CD14-positive monocyte (primary cell): Measurements from ENCODE around the gene RNF31. TPM values are rescaled to one million over a fixed set of nuclear protein-coding genes. Genes with fewer than 3 reads are reported as not detected.
"Not testable (repeated sequence)": the region's sequence is repeated elsewhere in the genome, so short reads cannot be mapped to it uniquely, and the experiment has no call there.

ENCODE experiments used
- DNase-seq, 3 donors: peaks; one replicate each; pipeline ENCODE4 v3.0.0-alpha.2; 2011 to 2022
- H2AFZ ChIP-seq: 2 replicates; pipeline ENCODE4 v1.6.0; 2012; ENCODE audit warnings: mild to moderate bottlenecking, low read depth, low read length, inconsistent platforms; ENCODE audit not compliant: insufficient read depth, poor library complexity, severe bottlenecking
- H3K27ac ChIP-seq, 2 donors: 1 replicate in 1 of 2; 2 replicates in 1 of 2; pipeline ENCODE4 v1.5.1; 2012 to 2013; ENCODE audit warnings: low read length in 2 of 2, control low read depth in 1 of 2, inconsistent platforms in 1 of 2, low read depth in 1 of 2, mild to moderate bottlenecking in 1 of 2
- H3K27me3 ChIP-seq, 2 donors: one replicate each; pipeline versions ENCODE4 v1.6.0 to v1.6.1; 2011 to 2013; ENCODE audit warnings: low read length in 2 of 2; ENCODE audit not compliant: control insufficient read depth in 2 of 2, insufficient read depth in 2 of 2
- H3K36me3 ChIP-seq, 2 donors: replicated peaks in 1 of 2; 1 replicate in 1 of 2; 2 replicates in 1 of 2; pipeline versions ENCODE4 v1.5.1 to v1.6.1; 2012 to 2013; ENCODE audit warnings: low read length in 2 of 2, control low read depth in 1 of 2, inconsistent platforms in 1 of 2, mild to moderate bottlenecking in 1 of 2; ENCODE audit not compliant: insufficient read depth in 2 of 2, control insufficient read depth in 1 of 2
- H3K4me1 ChIP-seq, 2 donors: 1 replicate in 1 of 2; 2 replicates in 1 of 2; pipeline versions ENCODE4 v1.5.1 to v1.6.1; 2012 to 2013; ENCODE audit warnings: low read length in 2 of 2, control low read depth in 1 of 2, inconsistent platforms in 1 of 2, mild to moderate bottlenecking in 1 of 2, moderate library complexity in 1 of 2; ENCODE audit not compliant: insufficient read depth in 2 of 2, control insufficient read depth in 1 of 2
- H3K4me2 ChIP-seq: replicated peaks from 2 replicates; pipeline ENCODE3; 2012; ENCODE audit warnings: low read length, moderate library complexity, mild to moderate bottlenecking; ENCODE audit not compliant: poor library complexity, severe bottlenecking; ENCODE audit errors: extremely low read depth
- H3K4me3 ChIP-seq, 3 experiments: fragments of 200-600 bp in 1 of 3; sonication (generic) in 1 of 3; replicated peaks in 1 of 3; 1 replicate in 2 of 3; 2 replicates in 1 of 3; pipeline ENCODE4 v1.5.1; 2011 to 2013; ENCODE audit warnings: low read length in 3 of 3, mild to moderate bottlenecking in 3 of 3, control low read depth in 2 of 3, low read depth in 2 of 3, inconsistent platforms in 1 of 3, moderate library complexity in 1 of 3
- H3K79me2 ChIP-seq: 2 replicates; pipeline ENCODE4 v1.6.0; 2012; ENCODE audit warnings: mild to moderate bottlenecking, control low read depth, inconsistent platforms, low read length, moderate library complexity; ENCODE audit not compliant: insufficient read depth
- H3K9ac ChIP-seq: 2 replicates; pipeline ENCODE4 v1.6.0; 2017; ENCODE audit warnings: low read length, mild to moderate bottlenecking; ENCODE audit not compliant: insufficient read depth, poor library complexity, severe bottlenecking
- H3K9me3 ChIP-seq, 2 donors: replicated peaks in 1 of 2; 1 replicate in 1 of 2; 2 replicates in 1 of 2; pipeline versions ENCODE4 v1.5.1 to v1.6.1; 2012 to 2013; ENCODE audit warnings: low read length in 2 of 2, control low read depth in 1 of 2; ENCODE audit not compliant: control insufficient read depth in 1 of 2, insufficient read depth in 1 of 2
- H4K20me1 ChIP-seq: 2 replicates; pipeline ENCODE4 v1.6.0; 2012; ENCODE audit warnings: mild to moderate bottlenecking, low read length, control low read depth, moderate library complexity; ENCODE audit not compliant: insufficient read depth
- H3K27ac Mint-ChIP-seq, 7 donors: one replicate each; pipeline ENCODE4 v1.8.0; 2020; ENCODE audit warnings: mild to moderate bottlenecking in 7 of 7, mixed read lengths in 7 of 7, moderate library complexity in 6 of 7, inconsistent platforms in 2 of 7
- H3K27me3 Mint-ChIP-seq, 3 donors: one replicate each; pipeline ENCODE4 v1.8.0; 2021 to 2022; ENCODE audit warnings: low read depth in 3 of 3, mild to moderate bottlenecking in 3 of 3, mixed read lengths in 3 of 3, moderate library complexity in 3 of 3, inconsistent platforms in 1 of 3
- H3K36me3 Mint-ChIP-seq, 2 donors: one replicate each; pipeline ENCODE4 v1.8.0; 2020; ENCODE audit warnings: mixed read lengths in 2 of 2, inconsistent platforms in 1 of 2, mild to moderate bottlenecking in 1 of 2
- H3K4me1 Mint-ChIP-seq: one replicate; pipeline ENCODE4 v1.8.0; 2020; ENCODE audit warnings: mild to moderate bottlenecking, mixed read lengths
- H3K4me3 Mint-ChIP-seq, 2 donors: one replicate each; pipeline ENCODE4 v1.8.0; 2020; ENCODE audit warnings: mild to moderate bottlenecking in 2 of 2, mixed read lengths in 2 of 2, moderate library complexity in 1 of 2
- H3K9me3 Mint-ChIP-seq, 7 donors: one replicate each; pipeline ENCODE4 v1.8.0; 2020 to 2022; ENCODE audit warnings: mixed read lengths in 7 of 7, mild to moderate bottlenecking in 6 of 7, moderate library complexity in 6 of 7, inconsistent platforms in 2 of 7
- CTCF ChIP-seq: fragments of 200-600 bp; IDR thresholded peaks from one replicate; pipeline ENCODE4 v1.8.0; 2022; ENCODE audit warnings: antibody characterized with exemption, mild to moderate bottlenecking
- WGBS: methylation state at CpG from one replicate; pipeline ENCODE4 v1.1.5; 2013; ENCODE audit warnings: missing lambda C conversion rate; ENCODE audit not compliant: insufficient coverage; 5-methylcytosine and 5-hydroxymethylcytosine counted together
- intact Hi-C, 2 donors: fragments of 100-400 bp; cut with micrococcal nuclease; formaldehyde crosslinking; loops; one replicate each; pipeline versions ENCODE4 v1.15.0 to v1.15.1; 2023
- polyA plus RNA-seq, 3 donors: library from polyadenylated mRNA; depleted of rRNA in 1 of 3; unstranded in 2 of 3; stranded (reverse) in 1 of 3; fragments of 300-500 nt in 2 of 3; fragments of >200 nt in 1 of 3; fragmentation: Illumina TruSeq in 2 of 3; gene quantifications; 1 replicate in 2 of 3; 2 replicates in 1 of 3; pipeline ENCODE4 v1.2.3, GENCODE V29; 2012 to 2021

RNF31 gene
- polyA plus RNA-seq, 3 donors: 30.7 to 63.2 (median 36.8) TPM

GRCh38 chr14:24103451-24103850, 43.8 kb upstream of the RNF31 start:
- H4K20me1 ChIP-seq: peaks cover 9% of the 10 kb centered on the region
- Mint-ChIP-seq H3K9me3 (peaks cover 0 to 7% (median 2%) of the 10 kb centered on the region in 7 donors), H3K27me3 (peaks cover 0 to 3% (median 0%) of the 10 kb centered on the region in 3 donors), H3K36me3 (peaks cover 46 to 59% of the 10 kb centered on the region in 2 donors), H3K4me3 (no peak overlapping the region), H3K4me1 (peaks cover 26% of the 10 kb centered on the region), H3K27ac (peak overlapping the region in 2 of 7 donors; percentile 13 to 76)
- no peak overlapping the region for H3K4me2 ChIP-seq
- H3K79me2 ChIP-seq: no peaks in the 10 kb centered on the region
- peaks cover 23 to 24% of the 10 kb centered on the region in 2 donors for H3K4me1 ChIP-seq
- 96% methylated on average over 9 of the region's 13 CpGs for WGBS
- H3K27ac ChIP-seq: no peak overlapping the region
- H2AFZ ChIP-seq: no peak overlapping the region
- no peak overlapping the region for H3K4me3 ChIP-seq
- no peaks in the 10 kb centered on the region for H3K9me3 ChIP-seq
- no peaks in the 10 kb centered on the region for H3K27me3 ChIP-seq
- TF ChIP-seq CTCF: no peak
- peaks cover 35 to 65% of the 10 kb centered on the region in 2 donors for H3K36me3 ChIP-seq
- intact Hi-C loops: loop anchor here in 1 of 2 donors (10.0 kb wide), 1 partner anchor 119 kb away; the partner anchor contains the start of gene DHRS4L2
- H3K9ac ChIP-seq: no peak overlapping the region
- no peak for DNase-seq

- peaks cover 26 to 44% of the 10 kb centered on the region in 2 donors for H3K36me3 ChIP-seq
- not testable (repeated sequence) for H3K4me2 ChIP-seq, H3K9me3 Mint-ChIP-seq, H3K4me3 Mint-ChIP-seq, H3K9ac ChIP-seq, DNase-seq, H3K27me3 ChIP-seq, H3K9me3 ChIP-seq, H3K79me2 ChIP-seq, H3K4me3 ChIP-seq, H3K27me3 Mint-ChIP-seq, H4K20me1 ChIP-seq, H2AFZ ChIP-seq, H3K4me1 ChIP-seq
- Mint-ChIP-seq H3K4me1 (peaks cover 13% of the 10 kb centered on the region), H3K27ac (peak overlapping the region in 2 of 7 donors; percentile 18 to 60), H3K36me3 (peaks cover 38 to 42% of the 10 kb centered on the region in 2 donors)
- peak overlapping the region in 1 of 2 donors; percentile 6 for H3K27ac ChIP-seq
- WGBS: 93% methylated on average over 3 of the region's 8 CpGs
- intact Hi-C loops: loop anchor here (5.0 to 10.0 kb wide), 3 partner anchors 48 to 121 kb away; partner anchors contain the start of gene DHRS4L2 (in 1 of the 2)
Observed at GRCh38 chr14:24105609-24106239, 41.6 kb upstream of the RNF31 start.
